ENCODE results near the gene RGS9. TPM values are rescaled to one million over a fixed set of nuclear protein-coding genes. Genes with fewer than 3 reads are reported as not detected.

Gene RGS9
- total and polyA plus RNA-seq, 2 experiments from 2014 or later: 12.8 to 29.6 TPM

DNA sequence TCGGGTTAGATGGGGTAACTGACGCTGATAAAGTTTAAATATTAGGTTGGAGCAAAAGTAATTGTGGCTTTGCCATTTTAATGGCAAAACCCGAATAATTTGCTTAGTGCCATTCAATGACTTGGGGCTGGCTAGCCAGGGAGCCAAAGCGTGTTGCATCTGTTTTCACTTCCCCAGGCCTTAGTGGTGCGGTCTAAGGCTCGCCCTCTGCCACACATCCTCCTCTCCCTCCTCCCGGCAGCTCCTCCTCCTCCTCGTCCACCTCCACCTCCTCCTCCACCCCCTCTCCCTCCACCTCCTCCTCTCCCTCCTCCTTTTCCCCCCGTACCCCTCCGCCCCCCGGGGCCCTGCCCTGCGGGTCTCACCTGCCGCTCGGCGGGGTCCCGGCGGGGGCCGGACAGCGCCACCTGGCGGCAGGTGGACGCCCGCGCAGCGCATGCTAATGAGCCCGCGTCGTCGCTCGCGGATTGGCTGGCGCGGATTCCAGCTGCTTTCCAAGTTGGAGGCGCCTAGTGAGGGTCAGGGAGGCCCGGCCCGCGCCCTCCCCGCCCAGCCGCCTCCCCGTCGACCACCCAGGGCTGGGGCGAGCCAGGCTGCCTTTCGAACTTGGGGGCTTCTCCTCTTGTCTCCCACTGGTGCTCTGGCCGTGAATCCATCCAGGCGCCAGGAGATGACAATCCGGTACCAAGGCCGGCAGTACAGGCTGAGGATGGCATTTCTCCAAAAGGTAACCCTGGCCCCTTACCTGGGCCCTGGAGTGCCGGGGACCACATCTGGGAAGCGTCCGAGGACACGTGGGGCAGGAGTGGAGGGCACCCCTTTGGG is 36.6 kb upstream of the RGS9 start:
- Mint-ChIP-seq H3K4me3 (peak overlapping the region; percentile 70), H3K9me3 (no peaks in the 10 kb centered on the region), H3K27ac (no peak overlapping the region), H3K36me3 (ENCODE audit: low read depth) (no peaks in the 10 kb centered on the region), H3K27me3 (ENCODE audit: insufficient read depth, low read depth, poor library complexity) (peaks cover 10% of the 10 kb centered on the region), H3K4me1 (peaks cover 12% of the 10 kb centered on the region)
- peak; percentile 97 for ATAC-seq
- no peaks in the 10 kb centered on the region for H3K36me3 ChIP-seq (ENCODE audit: insufficient read depth)
- H3K4me2 ChIP-seq: peak overlapping the region; percentile 71
- no peaks in the 10 kb centered on the region for H3K27me3 ChIP-seq (ENCODE audit: insufficient read depth)
- H3K79me2 ChIP-seq (replicated peaks; ENCODE audit: insufficient read depth): no peaks in the 10 kb centered on the region
- peak; percentile 87 for DNase-seq (ENCODE audit: low spot score)
- H3K27ac ChIP-seq (ENCODE audit: low read depth): no peak overlapping the region; the same call in 1 of the 2 replicates
- H4K20me1 ChIP-seq (replicated peaks; ENCODE audit: insufficient read depth): no peaks in the 10 kb centered on the region
- H3K9me2 ChIP-seq (ENCODE audit: insufficient read depth): no peaks in the 10 kb centered on the region
- TF ChIP-seq JUNB (IDR thresholded peaks at IDR 0.05; ENCODE audit: unreplicated experiment): no peak
- TF ChIP-seq, protein P1, sequence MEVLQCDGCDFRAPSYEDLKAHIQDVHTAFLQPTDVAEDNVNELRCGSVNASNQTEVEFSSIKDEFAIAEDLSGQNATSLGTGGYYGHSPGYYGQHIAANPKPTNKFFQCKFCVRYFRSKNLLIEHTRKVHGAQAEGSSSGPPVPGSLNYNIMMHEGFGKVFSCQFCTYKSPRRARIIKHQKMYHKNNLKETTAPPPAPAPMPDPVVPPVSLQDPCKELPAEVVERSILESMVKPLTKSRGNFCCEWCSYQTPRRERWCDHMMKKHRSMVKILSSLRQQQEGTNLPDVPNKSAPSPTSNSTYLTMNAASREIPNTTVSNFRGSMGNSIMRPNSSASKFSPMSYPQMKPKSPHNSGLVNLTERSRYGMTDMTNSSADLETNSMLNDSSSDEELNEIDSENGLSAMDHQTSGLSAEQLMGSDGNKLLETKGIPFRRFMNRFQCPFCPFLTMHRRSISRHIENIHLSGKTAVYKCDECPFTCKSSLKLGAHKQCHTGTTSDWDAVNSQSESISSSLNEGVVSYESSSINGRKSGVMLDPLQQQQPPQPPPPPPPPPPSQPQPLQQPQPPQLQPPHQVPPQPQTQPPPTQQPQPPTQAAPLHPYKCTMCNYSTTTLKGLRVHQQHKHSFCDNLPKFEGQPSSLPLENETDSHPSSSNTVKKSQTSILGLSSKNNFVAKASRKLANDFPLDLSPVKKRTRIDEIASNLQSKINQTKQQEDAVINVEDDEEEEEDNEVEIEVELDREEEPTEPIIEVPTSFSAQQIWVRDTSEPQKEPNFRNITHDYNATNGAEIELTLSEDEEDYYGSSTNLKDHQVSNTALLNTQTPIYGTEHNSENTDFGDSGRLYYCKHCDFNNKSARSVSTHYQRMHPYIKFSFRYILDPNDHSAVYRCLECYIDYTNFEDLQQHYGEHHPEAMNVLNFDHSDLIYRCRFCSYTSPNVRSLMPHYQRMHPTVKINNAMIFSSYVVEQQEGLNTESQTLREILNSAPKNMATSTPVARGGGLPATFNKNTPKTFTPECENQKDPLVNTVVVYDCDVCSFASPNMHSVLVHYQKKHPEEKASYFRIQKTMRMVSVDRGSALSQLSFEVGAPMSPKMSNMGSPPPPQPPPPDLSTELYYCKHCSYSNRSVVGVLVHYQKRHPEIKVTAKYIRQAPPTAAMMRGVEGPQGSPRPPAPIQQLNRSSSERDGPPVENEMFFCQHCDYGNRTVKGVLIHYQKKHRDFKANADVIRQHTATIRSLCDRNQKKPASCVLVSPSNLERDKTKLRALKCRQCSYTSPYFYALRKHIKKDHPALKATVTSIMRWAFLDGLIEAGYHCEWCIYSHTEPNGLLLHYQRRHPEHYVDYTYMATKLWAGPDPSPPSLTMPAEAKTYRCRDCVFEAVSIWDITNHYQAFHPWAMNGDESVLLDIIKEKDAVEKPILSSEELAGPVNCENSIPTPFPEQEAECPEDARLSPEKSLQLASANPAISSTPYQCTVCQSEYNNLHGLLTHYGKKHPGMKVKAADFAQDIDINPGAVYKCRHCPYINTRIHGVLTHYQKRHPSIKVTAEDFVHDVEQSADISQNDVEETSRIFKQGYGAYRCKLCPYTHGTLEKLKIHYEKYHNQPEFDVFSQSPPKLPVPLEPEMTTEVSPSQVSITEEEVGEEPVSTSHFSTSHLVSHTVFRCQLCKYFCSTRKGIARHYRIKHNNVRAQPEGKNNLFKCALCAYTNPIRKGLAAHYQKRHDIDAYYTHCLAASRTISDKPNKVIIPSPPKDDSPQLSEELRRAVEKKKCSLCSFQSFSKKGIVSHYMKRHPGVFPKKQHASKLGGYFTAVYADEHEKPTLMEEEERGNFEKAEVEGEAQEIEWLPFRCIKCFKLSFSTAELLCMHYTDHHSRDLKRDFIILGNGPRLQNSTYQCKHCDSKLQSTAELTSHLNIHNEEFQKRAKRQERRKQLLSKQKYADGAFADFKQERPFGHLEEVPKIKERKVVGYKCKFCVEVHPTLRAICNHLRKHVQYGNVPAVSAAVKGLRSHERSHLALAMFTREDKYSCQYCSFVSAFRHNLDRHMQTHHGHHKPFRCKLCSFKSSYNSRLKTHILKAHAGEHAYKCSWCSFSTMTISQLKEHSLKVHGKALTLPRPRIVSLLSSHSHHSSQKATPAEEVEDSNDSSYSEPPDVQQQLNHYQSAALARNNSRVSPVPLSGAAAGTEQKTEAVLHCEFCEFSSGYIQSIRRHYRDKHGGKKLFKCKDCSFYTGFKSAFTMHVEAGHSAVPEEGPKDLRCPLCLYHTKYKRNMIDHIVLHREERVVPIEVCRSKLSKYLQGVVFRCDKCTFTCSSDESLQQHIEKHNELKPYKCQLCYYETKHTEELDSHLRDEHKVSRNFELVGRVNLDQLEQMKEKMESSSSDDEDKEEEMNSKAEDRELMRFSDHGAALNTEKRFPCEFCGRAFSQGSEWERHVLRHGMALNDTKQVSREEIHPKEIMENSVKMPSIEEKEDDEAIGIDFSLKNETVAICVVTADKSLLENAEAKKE (CRISPR knock-in tag; IDR thresholded peaks at IDR 0.05): no peak
- no peak for TF ChIP-seq STAT1 (IDR thresholded peaks at IDR 0.05; ENCODE audit: unreplicated experiment)
- TF ChIP-seq ZNF114 (CRISPR knock-in tag; IDR thresholded peaks at IDR 0.05): no peak
- TF ChIP-seq, protein P2, sequence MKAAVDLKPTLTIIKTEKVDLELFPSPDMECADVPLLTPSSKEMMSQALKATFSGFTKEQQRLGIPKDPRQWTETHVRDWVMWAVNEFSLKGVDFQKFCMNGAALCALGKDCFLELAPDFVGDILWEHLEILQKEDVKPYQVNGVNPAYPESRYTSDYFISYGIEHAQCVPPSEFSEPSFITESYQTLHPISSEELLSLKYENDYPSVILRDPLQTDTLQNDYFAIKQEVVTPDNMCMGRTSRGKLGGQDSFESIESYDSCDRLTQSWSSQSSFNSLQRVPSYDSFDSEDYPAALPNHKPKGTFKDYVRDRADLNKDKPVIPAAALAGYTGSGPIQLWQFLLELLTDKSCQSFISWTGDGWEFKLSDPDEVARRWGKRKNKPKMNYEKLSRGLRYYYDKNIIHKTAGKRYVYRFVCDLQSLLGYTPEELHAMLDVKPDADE (IDR thresholded peaks at IDR 0.05): no peak
- TF ChIP-seq, protein P3, sequence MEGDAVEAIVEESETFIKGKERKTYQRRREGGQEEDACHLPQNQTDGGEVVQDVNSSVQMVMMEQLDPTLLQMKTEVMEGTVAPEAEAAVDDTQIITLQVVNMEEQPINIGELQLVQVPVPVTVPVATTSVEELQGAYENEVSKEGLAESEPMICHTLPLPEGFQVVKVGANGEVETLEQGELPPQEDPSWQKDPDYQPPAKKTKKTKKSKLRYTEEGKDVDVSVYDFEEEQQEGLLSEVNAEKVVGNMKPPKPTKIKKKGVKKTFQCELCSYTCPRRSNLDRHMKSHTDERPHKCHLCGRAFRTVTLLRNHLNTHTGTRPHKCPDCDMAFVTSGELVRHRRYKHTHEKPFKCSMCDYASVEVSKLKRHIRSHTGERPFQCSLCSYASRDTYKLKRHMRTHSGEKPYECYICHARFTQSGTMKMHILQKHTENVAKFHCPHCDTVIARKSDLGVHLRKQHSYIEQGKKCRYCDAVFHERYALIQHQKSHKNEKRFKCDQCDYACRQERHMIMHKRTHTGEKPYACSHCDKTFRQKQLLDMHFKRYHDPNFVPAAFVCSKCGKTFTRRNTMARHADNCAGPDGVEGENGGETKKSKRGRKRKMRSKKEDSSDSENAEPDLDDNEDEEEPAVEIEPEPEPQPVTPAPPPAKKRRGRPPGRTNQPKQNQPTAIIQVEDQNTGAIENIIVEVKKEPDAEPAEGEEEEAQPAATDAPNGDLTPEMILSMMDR (conservative IDR thresholded peaks at IDR 0.05; ENCODE audit: low read depth in 2 of 2): peak; percentile 80 to 87
- peak; percentile 71; the same call in 1 of the 2 replicates for TF ChIP-seq CREB1 (CRISPR knock-in tag; IDR thresholded peaks at IDR 0.05; ENCODE audit: low read depth)
- no peak for TF ChIP-seq NANOG (IDR thresholded peaks at IDR 0.05; ENCODE audit: borderline replicate concordance)
- TF ChIP-seq, protein P4, sequence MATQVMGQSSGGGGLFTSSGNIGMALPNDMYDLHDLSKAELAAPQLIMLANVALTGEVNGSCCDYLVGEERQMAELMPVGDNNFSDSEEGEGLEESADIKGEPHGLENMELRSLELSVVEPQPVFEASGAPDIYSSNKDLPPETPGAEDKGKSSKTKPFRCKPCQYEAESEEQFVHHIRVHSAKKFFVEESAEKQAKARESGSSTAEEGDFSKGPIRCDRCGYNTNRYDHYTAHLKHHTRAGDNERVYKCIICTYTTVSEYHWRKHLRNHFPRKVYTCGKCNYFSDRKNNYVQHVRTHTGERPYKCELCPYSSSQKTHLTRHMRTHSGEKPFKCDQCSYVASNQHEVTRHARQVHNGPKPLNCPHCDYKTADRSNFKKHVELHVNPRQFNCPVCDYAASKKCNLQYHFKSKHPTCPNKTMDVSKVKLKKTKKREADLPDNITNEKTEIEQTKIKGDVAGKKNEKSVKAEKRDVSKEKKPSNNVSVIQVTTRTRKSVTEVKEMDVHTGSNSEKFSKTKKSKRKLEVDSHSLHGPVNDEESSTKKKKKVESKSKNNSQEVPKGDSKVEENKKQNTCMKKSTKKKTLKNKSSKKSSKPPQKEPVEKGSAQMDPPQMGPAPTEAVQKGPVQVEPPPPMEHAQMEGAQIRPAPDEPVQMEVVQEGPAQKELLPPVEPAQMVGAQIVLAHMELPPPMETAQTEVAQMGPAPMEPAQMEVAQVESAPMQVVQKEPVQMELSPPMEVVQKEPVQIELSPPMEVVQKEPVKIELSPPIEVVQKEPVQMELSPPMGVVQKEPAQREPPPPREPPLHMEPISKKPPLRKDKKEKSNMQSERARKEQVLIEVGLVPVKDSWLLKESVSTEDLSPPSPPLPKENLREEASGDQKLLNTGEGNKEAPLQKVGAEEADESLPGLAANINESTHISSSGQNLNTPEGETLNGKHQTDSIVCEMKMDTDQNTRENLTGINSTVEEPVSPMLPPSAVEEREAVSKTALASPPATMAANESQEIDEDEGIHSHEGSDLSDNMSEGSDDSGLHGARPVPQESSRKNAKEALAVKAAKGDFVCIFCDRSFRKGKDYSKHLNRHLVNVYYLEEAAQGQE (IDR thresholded peaks at IDR 0.05; ENCODE audit: unreplicated experiment): no peak
- no peak for TF ChIP-seq EZH2 (IDR thresholded peaks at IDR 0.05; ENCODE audit: low read depth, unreplicated experiment)
- no peak for TF ChIP-seq EZH2phosphoT487 (IDR thresholded peaks at IDR 0.05; ENCODE audit: unreplicated experiment)
- no peak for TF ChIP-seq ZNF331 (CRISPR knock-in tag; IDR thresholded peaks at IDR 0.05; ENCODE audit: low read depth)
- peak; percentile 43; the same call in 1 of the 2 replicates for TF ChIP-seq POLR2AphosphoS5 (IDR thresholded peaks at IDR 0.05; ENCODE audit: low read depth)
- H2AFZ ChIP-seq: peak overlapping the region; percentile 98
- peak overlapping the region; percentile 65 for H3K4me3 ChIP-seq
- H3F3A ChIP-seq (replicated peaks; ENCODE audit: low read depth): no peaks in the 10 kb centered on the region
- H3K4me1 ChIP-seq (ENCODE audit: insufficient read depth): no peaks in the 10 kb centered on the region
